WERI-Rb-1 (cell line): Measurements from ENCODE around the gene C4BPB.

Experiments
- DNase-seq: peaks from one replicate; pipeline ENCODE4 v3.0.0-alpha.2; 2020
- H3K27ac ChIP-seq: fragments of 250-450 bp; sonication (Bioruptor Pico); 2 replicates; pipeline ENCODE4 v1.5.1; 2020; ENCODE audit warnings: mild to moderate bottlenecking, moderate library complexity
- H3K27me3 ChIP-seq: fragments of 250-450 bp; sonication (Bioruptor Pico); 2 replicates; pipeline ENCODE4 v1.5.1; 2021; ENCODE audit warnings: mild to moderate bottlenecking, low read depth, moderate library complexity; ENCODE audit not compliant: insufficient read depth, severe bottlenecking
- H3K36me3 ChIP-seq: fragments of 250-450 bp; sonication (Bioruptor Pico); 2 replicates; pipeline ENCODE4 v1.5.1; 2020; ENCODE audit warnings: mild to moderate bottlenecking, moderate library complexity
- H3K4me3 ChIP-seq: 2 replicates; pipeline ENCODE4 v1.5.1; 2011; ENCODE audit warnings: low read depth, mild to moderate bottlenecking, control low read depth, low read length
- H3K9me3 ChIP-seq: fragments of 250-450 bp; sonication (Bioruptor Pico); 2 replicates; pipeline ENCODE4 v1.5.1; 2021; ENCODE audit warnings: mild to moderate bottlenecking, moderate library complexity; ENCODE audit not compliant: severe bottlenecking
- CTCF ChIP-seq: IDR thresholded peaks from 2 replicates; pipeline ENCODE4 v1.5.1; 2011; ENCODE audit warnings: low read depth, mild to moderate bottlenecking, control low read depth, inconsistent platforms, low read length

Gene C4BPB

GRCh38 chr1:207077012-207077411 lies 11.6 kb upstream of the C4BPB start:
- H3K27ac ChIP-seq: no peak overlapping the region
- no peak for DNase-seq
- H3K4me3 ChIP-seq: no peak overlapping the region
- no peak for TF ChIP-seq CTCF
- H3K27me3 ChIP-seq: peaks cover 96% of the 10 kb centered on the region
- no peaks in the 10 kb centered on the region for H3K9me3 ChIP-seq
- no peaks in the 10 kb centered on the region for H3K36me3 ChIP-seq

- Histone ChIP-seq H3K9me3 (no peaks in the 10 kb centered on the region), H3K27me3 (peaks cover 96% of the 10 kb centered on the region), H3K4me3 (no peak overlapping the region), H3K36me3 (no peaks in the 10 kb centered on the region), H3K27ac (no peak overlapping the region)
- peak; percentile 81 for DNase-seq
- peak; percentile 99 for TF ChIP-seq CTCF
Measured at GRCh38 chr1:207077470-207078377, 10.9 kb upstream of the C4BPB start.

- no peak for DNase-seq
- Histone ChIP-seq H3K4me3 (no peak overlapping the region), H3K9me3 (no peaks in the 10 kb centered on the region), H3K27ac (no peak overlapping the region), H3K36me3 (no peaks in the 10 kb centered on the region), H3K27me3 (peaks cover 96% of the 10 kb centered on the region)
- TF ChIP-seq CTCF: no peak
Measured at GRCh38 chr1:207078578-207079132, 10.0 kb upstream of the C4BPB start.

GRCh38 chr1:207079706-207080241 lies 8.9 kb upstream of the C4BPB start:
- no peak for DNase-seq

GRCh38 chr1:207081088-207081487 lies 7.6 kb upstream of the C4BPB start:
- Histone ChIP-seq H3K9me3 (no peaks in the 10 kb centered on the region), H3K27me3 (peaks cover 96% of the 10 kb centered on the region), H3K36me3 (no peaks in the 10 kb centered on the region), H3K27ac (no peak overlapping the region), H3K4me3 (no peak overlapping the region)
- TF ChIP-seq CTCF: no peak
- no peak for DNase-seq

More at GRCh38 chr1:207079706-207080241, 8.9 kb upstream of the C4BPB start:
- H3K27ac ChIP-seq: no peak overlapping the region
- no peaks in the 10 kb centered on the region for H3K36me3 ChIP-seq
- no peak overlapping the region for H3K4me3 ChIP-seq
- TF ChIP-seq CTCF: no peak
- H3K9me3 ChIP-seq: no peaks in the 10 kb centered on the region
- H3K27me3 ChIP-seq: peaks cover 96% of the 10 kb centered on the region
